CD14-positive monocyte (primary cell): ENCODE measurements around the gene CAPN11. TPM values are rescaled to one million over a fixed set of nuclear protein-coding genes. Genes with fewer than 3 reads are reported as not detected.

Experiments used
- DNase-seq, 3 donors: peaks; one replicate each; pipeline ENCODE4 v3.0.0-alpha.2; 2011 to 2022
- H2AFZ ChIP-seq: 2 replicates; pipeline ENCODE4 v1.6.0; 2012; ENCODE audit warnings: mild to moderate bottlenecking, low read depth, low read length, inconsistent platforms; ENCODE audit not compliant: insufficient read depth, poor library complexity, severe bottlenecking
- H3K27ac ChIP-seq, 2 donors: 1 replicate in 1 of 2; 2 replicates in 1 of 2; pipeline ENCODE4 v1.5.1; 2012 to 2013; ENCODE audit warnings: low read length in 2 of 2, control low read depth in 1 of 2, inconsistent platforms in 1 of 2, low read depth in 1 of 2, mild to moderate bottlenecking in 1 of 2
- H3K27me3 ChIP-seq, 2 donors: one replicate each; pipeline versions ENCODE4 v1.6.0 to v1.6.1; 2011 to 2013; ENCODE audit warnings: low read length in 2 of 2; ENCODE audit not compliant: control insufficient read depth in 2 of 2, insufficient read depth in 2 of 2
- H3K36me3 ChIP-seq, 2 donors: replicated peaks in 1 of 2; 1 replicate in 1 of 2; 2 replicates in 1 of 2; pipeline versions ENCODE4 v1.5.1 to v1.6.1; 2012 to 2013; ENCODE audit warnings: low read length in 2 of 2, control low read depth in 1 of 2, inconsistent platforms in 1 of 2, mild to moderate bottlenecking in 1 of 2; ENCODE audit not compliant: insufficient read depth in 2 of 2, control insufficient read depth in 1 of 2
- H3K4me1 ChIP-seq, 2 donors: 1 replicate in 1 of 2; 2 replicates in 1 of 2; pipeline versions ENCODE4 v1.5.1 to v1.6.1; 2012 to 2013; ENCODE audit warnings: low read length in 2 of 2, control low read depth in 1 of 2, inconsistent platforms in 1 of 2, mild to moderate bottlenecking in 1 of 2, moderate library complexity in 1 of 2; ENCODE audit not compliant: insufficient read depth in 2 of 2, control insufficient read depth in 1 of 2
- H3K4me2 ChIP-seq: replicated peaks from 2 replicates; pipeline ENCODE3; 2012; ENCODE audit warnings: low read length, moderate library complexity, mild to moderate bottlenecking; ENCODE audit not compliant: poor library complexity, severe bottlenecking; ENCODE audit errors: extremely low read depth
- H3K4me3 ChIP-seq, 3 experiments: fragments of 200-600 bp in 1 of 3; sonication (generic) in 1 of 3; replicated peaks in 1 of 3; 1 replicate in 2 of 3; 2 replicates in 1 of 3; pipeline ENCODE4 v1.5.1; 2011 to 2013; ENCODE audit warnings: low read length in 3 of 3, mild to moderate bottlenecking in 3 of 3, control low read depth in 2 of 3, low read depth in 2 of 3, inconsistent platforms in 1 of 3, moderate library complexity in 1 of 3
- H3K79me2 ChIP-seq: 2 replicates; pipeline ENCODE4 v1.6.0; 2012; ENCODE audit warnings: mild to moderate bottlenecking, control low read depth, inconsistent platforms, low read length, moderate library complexity; ENCODE audit not compliant: insufficient read depth
- H3K9ac ChIP-seq: 2 replicates; pipeline ENCODE4 v1.6.0; 2017; ENCODE audit warnings: low read length, mild to moderate bottlenecking; ENCODE audit not compliant: insufficient read depth, poor library complexity, severe bottlenecking
- H3K9me3 ChIP-seq, 2 donors: replicated peaks in 1 of 2; 1 replicate in 1 of 2; 2 replicates in 1 of 2; pipeline versions ENCODE4 v1.5.1 to v1.6.1; 2012 to 2013; ENCODE audit warnings: low read length in 2 of 2, control low read depth in 1 of 2; ENCODE audit not compliant: control insufficient read depth in 1 of 2, insufficient read depth in 1 of 2
- H4K20me1 ChIP-seq: 2 replicates; pipeline ENCODE4 v1.6.0; 2012; ENCODE audit warnings: mild to moderate bottlenecking, low read length, control low read depth, moderate library complexity; ENCODE audit not compliant: insufficient read depth
- H3K27ac Mint-ChIP-seq, 7 donors: one replicate each; pipeline ENCODE4 v1.8.0; 2020; ENCODE audit warnings: mild to moderate bottlenecking in 7 of 7, mixed read lengths in 7 of 7, moderate library complexity in 6 of 7, inconsistent platforms in 2 of 7
- H3K27me3 Mint-ChIP-seq, 3 donors: one replicate each; pipeline ENCODE4 v1.8.0; 2021 to 2022; ENCODE audit warnings: low read depth in 3 of 3, mild to moderate bottlenecking in 3 of 3, mixed read lengths in 3 of 3, moderate library complexity in 3 of 3, inconsistent platforms in 1 of 3
- H3K36me3 Mint-ChIP-seq, 2 donors: one replicate each; pipeline ENCODE4 v1.8.0; 2020; ENCODE audit warnings: mixed read lengths in 2 of 2, inconsistent platforms in 1 of 2, mild to moderate bottlenecking in 1 of 2
- H3K4me1 Mint-ChIP-seq: one replicate; pipeline ENCODE4 v1.8.0; 2020; ENCODE audit warnings: mild to moderate bottlenecking, mixed read lengths
- H3K4me3 Mint-ChIP-seq, 2 donors: one replicate each; pipeline ENCODE4 v1.8.0; 2020; ENCODE audit warnings: mild to moderate bottlenecking in 2 of 2, mixed read lengths in 2 of 2, moderate library complexity in 1 of 2
- H3K9me3 Mint-ChIP-seq, 7 donors: one replicate each; pipeline ENCODE4 v1.8.0; 2020 to 2022; ENCODE audit warnings: mixed read lengths in 7 of 7, mild to moderate bottlenecking in 6 of 7, moderate library complexity in 6 of 7, inconsistent platforms in 2 of 7
- WGBS: methylation state at CpG from one replicate; pipeline ENCODE4 v1.1.5; 2013; ENCODE audit warnings: missing lambda C conversion rate; ENCODE audit not compliant: insufficient coverage; 5-methylcytosine and 5-hydroxymethylcytosine counted together
- intact Hi-C, 2 donors: fragments of 100-400 bp; cut with micrococcal nuclease; formaldehyde crosslinking; loops; one replicate each; pipeline versions ENCODE4 v1.15.0 to v1.15.1; 2023
- polyA plus RNA-seq, 3 donors: library from polyadenylated mRNA; depleted of rRNA in 1 of 3; unstranded in 2 of 3; stranded (reverse) in 1 of 3; fragments of 300-500 nt in 2 of 3; fragments of >200 nt in 1 of 3; fragmentation: Illumina TruSeq in 2 of 3; gene quantifications; 1 replicate in 2 of 3; 2 replicates in 1 of 3; pipeline ENCODE4 v1.2.3, GENCODE V29; 2012 to 2021
- TF ChIP-seq, protein P1 (sequence below): fragments of 200-600 bp; IDR thresholded peaks from one replicate; pipeline ENCODE4 v1.8.0; 2022; ENCODE audit warnings: antibody characterized with exemption, mild to moderate bottlenecking

CAPN11 gene
- polyA plus RNA-seq, 3 donors: 0.11 TPM; not detected in 2

DNA sequence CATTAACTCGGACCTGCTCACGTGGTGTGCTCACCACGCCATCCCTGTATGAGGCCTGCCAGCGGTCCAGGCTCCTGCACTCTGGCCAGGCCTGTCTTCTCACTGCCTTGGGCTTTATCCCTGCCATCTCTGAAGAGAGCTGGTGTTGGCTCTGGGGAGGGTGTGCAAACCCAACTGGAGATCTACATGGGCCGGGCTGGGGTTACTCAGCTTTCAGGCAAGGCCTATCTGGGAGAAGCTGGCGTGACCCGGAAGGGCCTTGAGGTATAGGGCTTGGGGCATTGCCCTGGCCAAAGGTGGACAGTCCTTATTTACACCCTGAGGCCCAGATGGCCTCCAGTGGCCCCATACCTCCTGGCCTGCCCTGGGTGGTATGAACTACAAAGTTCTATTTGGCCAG, 69.8 kb downstream of the CAPN11 start:
- Histone ChIP-seq H3K27me3 (no peaks in the 10 kb centered on the region), H3K9ac (no peak overlapping the region), H3K4me1 (peaks cover 36 to 38% of the 10 kb centered on the region in 2 donors), H3K9me3 (no peaks in the 10 kb centered on the region), H3K4me2 (no peak overlapping the region), H3K36me3 (peaks cover 5 to 14% of the 10 kb centered on the region in 2 donors), H3K79me2 (peaks cover 21% of the 10 kb centered on the region), H2AFZ (no peak overlapping the region), H4K20me1 (peaks cover 11% of the 10 kb centered on the region), H3K4me3 (no peak overlapping the region), H3K27ac (no peak overlapping the region)
- 93% methylated on average over 7 of the region's 7 CpGs for WGBS
- intact Hi-C loops: no loop called here
- H3K27me3 Mint-ChIP-seq: peaks cover 3 to 8% (median 5%) of the 10 kb centered on the region in 3 donors
- no peak overlapping the region for H3K4me3 Mint-ChIP-seq
- H3K9me3 Mint-ChIP-seq: peaks cover 0 to 2% (median 0%) of the 10 kb centered on the region in 7 donors
- no peak for DNase-seq
- peaks cover 53% of the 10 kb centered on the region for H3K4me1 Mint-ChIP-seq
- H3K36me3 Mint-ChIP-seq: peaks cover 17 to 32% of the 10 kb centered on the region in 2 donors
- H3K27ac Mint-ChIP-seq: no peak overlapping the region
- TF ChIP-seq, protein P1, sequence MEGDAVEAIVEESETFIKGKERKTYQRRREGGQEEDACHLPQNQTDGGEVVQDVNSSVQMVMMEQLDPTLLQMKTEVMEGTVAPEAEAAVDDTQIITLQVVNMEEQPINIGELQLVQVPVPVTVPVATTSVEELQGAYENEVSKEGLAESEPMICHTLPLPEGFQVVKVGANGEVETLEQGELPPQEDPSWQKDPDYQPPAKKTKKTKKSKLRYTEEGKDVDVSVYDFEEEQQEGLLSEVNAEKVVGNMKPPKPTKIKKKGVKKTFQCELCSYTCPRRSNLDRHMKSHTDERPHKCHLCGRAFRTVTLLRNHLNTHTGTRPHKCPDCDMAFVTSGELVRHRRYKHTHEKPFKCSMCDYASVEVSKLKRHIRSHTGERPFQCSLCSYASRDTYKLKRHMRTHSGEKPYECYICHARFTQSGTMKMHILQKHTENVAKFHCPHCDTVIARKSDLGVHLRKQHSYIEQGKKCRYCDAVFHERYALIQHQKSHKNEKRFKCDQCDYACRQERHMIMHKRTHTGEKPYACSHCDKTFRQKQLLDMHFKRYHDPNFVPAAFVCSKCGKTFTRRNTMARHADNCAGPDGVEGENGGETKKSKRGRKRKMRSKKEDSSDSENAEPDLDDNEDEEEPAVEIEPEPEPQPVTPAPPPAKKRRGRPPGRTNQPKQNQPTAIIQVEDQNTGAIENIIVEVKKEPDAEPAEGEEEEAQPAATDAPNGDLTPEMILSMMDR: no peak

DNA sequence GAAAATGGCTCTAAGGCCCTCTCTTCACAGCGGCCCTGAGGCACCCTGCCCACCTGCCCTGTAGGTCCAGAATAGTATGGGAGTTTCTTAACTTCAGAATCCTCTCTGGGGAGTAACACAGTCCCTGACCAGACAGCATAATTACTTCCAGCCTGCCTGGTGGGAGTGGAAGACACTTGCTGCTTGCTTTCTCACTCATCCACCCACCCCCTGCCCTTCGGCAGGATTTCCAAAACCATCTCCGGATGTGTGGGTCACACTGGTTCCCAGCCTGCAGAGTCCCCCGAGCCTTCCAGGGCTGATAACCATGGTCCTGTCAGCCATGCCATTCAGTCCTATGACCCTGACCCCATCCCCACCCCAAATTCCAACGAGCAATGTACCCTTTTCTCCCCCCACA, 70.2 kb downstream of the CAPN11 start:
- Mint-ChIP-seq H3K4me3 (no peak overlapping the region), H3K4me1 (peaks cover 55% of the 10 kb centered on the region), H3K27ac (no peak overlapping the region), H3K27me3 (peaks cover 3 to 6% (median 5%) of the 10 kb centered on the region in 3 donors), H3K9me3 (peaks cover 0 to 1% (median 0%) of the 10 kb centered on the region in 7 donors), H3K36me3 (peaks cover 17 to 32% of the 10 kb centered on the region in 2 donors)
- TF ChIP-seq, protein P1: no peak
- Histone ChIP-seq H3K9ac (no peak overlapping the region), H4K20me1 (peaks cover 7% of the 10 kb centered on the region), H3K4me2 (no peak overlapping the region), H3K4me3 (no peak overlapping the region), H3K79me2 (peaks cover 21% of the 10 kb centered on the region), H3K36me3 (peaks cover 5 to 14% of the 10 kb centered on the region in 2 donors), H3K27ac (no peak overlapping the region), H3K27me3 (no peaks in the 10 kb centered on the region), H3K4me1 (peaks cover 38% of the 10 kb centered on the region in 2 donors), H3K9me3 (no peaks in the 10 kb centered on the region), H2AFZ (no peak overlapping the region)
- intact Hi-C loops: no loop called here
- no peak for DNase-seq
- WGBS: 93% methylated on average over 3 of the region's 5 CpGs
